HepG2 (cell line): ENCODE results near the gene SYVN1. TPM values are rescaled to one million over a fixed set of nuclear protein-coding genes. Genes with fewer than 3 reads are reported as not detected.

ENCODE experiments used
- BCL6 ChIP-seq: IDR thresholded peaks from 2 replicates; pipeline ENCODE4 v1.6.1; 2016; ENCODE audit warnings: missing genetic modification reagents, missing compliant biosample characterization
- FOSL1 ChIP-seq: sonication (generic); formaldehyde crosslinking; IDR thresholded peaks from 2 replicates; pipeline ENCODE4 v1.9.0; 2021; ENCODE audit warnings: missing genetic modification reagents, borderline replicate concordance
- IRF2 ChIP-seq: IDR thresholded peaks from 2 replicates; pipeline ENCODE4 v1.6.1; 2018; ENCODE audit warnings: missing genetic modification reagents, missing compliant biosample characterization
- PHF21A ChIP-seq: sonication (generic); formaldehyde crosslinking; IDR thresholded peaks from 2 replicates; pipeline ENCODE4 v1.5.0; 2020; ENCODE audit warnings: mild to moderate bottlenecking, missing genetic modification reagents
- POGZ ChIP-seq: sonication (generic); formaldehyde crosslinking; IDR thresholded peaks from 2 replicates; pipeline ENCODE4 v1.4.0; 2020; ENCODE audit warnings: mild to moderate bottlenecking, missing genetic modification reagents
- RFX5 ChIP-seq: IDR thresholded peaks from 2 replicates; pipeline ENCODE4 v1.6.1; 2011; ENCODE audit warnings: low read depth, low read length, improper control_type of control experiment
- SAP130 ChIP-seq: IDR thresholded peaks from 2 replicates; pipeline ENCODE4 v1.6.1; 2016; ENCODE audit warnings: low read depth
- SIN3A ChIP-seq: IDR thresholded peaks from 2 replicates; pipeline ENCODE4 v1.6.1; 2011; ENCODE audit warnings: low read depth, mild to moderate bottlenecking, control low read depth, low read length, borderline replicate concordance
- SOX6 ChIP-seq, 2 experiments: fragments of 450-650 bp in 1 of 2; sonication (generic) in 1 of 2; formaldehyde crosslinking in 1 of 2; IDR thresholded peaks; 2 replicates each; pipeline versions ENCODE4 v1.4.0 to v1.6.1; 2017 to 2020; ENCODE audit warnings: antibody characterized with exemption in 1 of 2, mild to moderate bottlenecking in 1 of 2, missing genetic modification reagents in 1 of 2
- TARDBP ChIP-seq: sonication (generic); formaldehyde crosslinking; IDR thresholded peaks from 2 replicates; pipeline ENCODE4 v1.8.0; 2022; ENCODE audit warnings: mild to moderate bottlenecking, missing genetic modification reagents
- YY1 ChIP-seq: IDR thresholded peaks from 2 replicates; pipeline ENCODE4 v1.6.1; 2011; ENCODE audit warnings: low read length, low read depth, moderate library complexity, mild to moderate bottlenecking; ENCODE audit not compliant: insufficient read depth, insufficient replicate concordance
- ZFP82 ChIP-seq: sonication (generic); formaldehyde crosslinking; IDR thresholded peaks from 2 replicates; pipeline ENCODE4 v1.5.1; 2020; ENCODE audit warnings: mild to moderate bottlenecking, missing genetic modification reagents, borderline replicate concordance
- ZFX ChIP-seq: sonication (generic); formaldehyde crosslinking; IDR thresholded peaks from 2 replicates; pipeline ENCODE4 v1.4.0; 2020; ENCODE audit warnings: mild to moderate bottlenecking, low read depth, missing genetic modification reagents, moderate library complexity
- ZNF121 ChIP-seq: sonication (generic); formaldehyde crosslinking; IDR thresholded peaks from 2 replicates; pipeline ENCODE4 v1.5.0; 2020; ENCODE audit warnings: mild to moderate bottlenecking, missing genetic modification reagents
- ZNF138 ChIP-seq: sonication (generic); formaldehyde crosslinking; IDR thresholded peaks from 2 replicates; pipeline ENCODE4 v1.5.0; 2020; ENCODE audit warnings: mild to moderate bottlenecking, low read depth, missing genetic modification reagents
- ZNF350 ChIP-seq: sonication (generic); formaldehyde crosslinking; IDR thresholded peaks from 2 replicates; pipeline ENCODE4 v1.4.0; 2020; ENCODE audit warnings: mild to moderate bottlenecking, low read depth, missing genetic modification reagents, borderline replicate concordance
- ZNF598 ChIP-seq: sonication (generic); formaldehyde crosslinking; IDR thresholded peaks from 2 replicates; pipeline ENCODE4 v1.5.1; 2020; ENCODE audit warnings: mild to moderate bottlenecking, missing genetic modification reagents, borderline replicate concordance
- ZNF709 ChIP-seq: sonication (generic); formaldehyde crosslinking; IDR thresholded peaks from 2 replicates; pipeline ENCODE4 v1.5.0; 2020; ENCODE audit warnings: mild to moderate bottlenecking, missing genetic modification reagents
- ZNF713 ChIP-seq: sonication (generic); formaldehyde crosslinking; IDR thresholded peaks from 2 replicates; pipeline ENCODE4 v1.4.0; 2020; ENCODE audit warnings: mild to moderate bottlenecking, missing genetic modification reagents
- polyA plus RNA-seq, 8 experiments: library from polyadenylated mRNA; depleted of rRNA in 3 of 8; stranded (reverse) in 7 of 8; unstranded in 1 of 8; fragments of >200 nt; fragmentation: Illumina TruSeq in 4 of 8; extraction: Trizol in 4 of 8; gene quantifications; 2 replicates each; pipeline versions ENCODE4 v1.2.1 to v1.2.3, GENCODE V29; 2011 to 2016; ENCODE audit warnings: low read depth in 4 of 8, missing spikeins in 1 of 8, mixed read lengths in 1 of 8; ENCODE audit not compliant: insufficient read depth in 1 of 8
- total RNA-seq, 5 experiments: library from RNA; depleted of rRNA; stranded (reverse); fragments of >200 nt; fragmentation: Illumina TruSeq; extraction: Trizol; gene quantifications; 2 replicates each; pipeline ENCODE4 v1.2.3, GENCODE V29; 2016; ENCODE audit warnings: low read depth in 1 of 5
- TF ChIP-seq, protein P1 (sequence below): sonication (generic); formaldehyde crosslinking; IDR thresholded peaks from 2 replicates; pipeline ENCODE4 v1.4.0; 2020; ENCODE audit warnings: missing genetic modification reagents
- TF ChIP-seq, protein P2 (sequence below): sonication (generic); formaldehyde crosslinking; IDR thresholded peaks from 2 replicates; pipeline ENCODE4 v1.8.0; 2022; ENCODE audit warnings: missing genetic modification reagents, low read depth, mild to moderate bottlenecking, borderline replicate concordance
- TF ChIP-seq, protein P3 (sequence below): sonication (generic); formaldehyde crosslinking; IDR thresholded peaks from 2 replicates; pipeline ENCODE4 v1.8.0; 2022; ENCODE audit warnings: missing genetic modification reagents, mild to moderate bottlenecking, inconsistent platforms, borderline replicate concordance
- TF ChIP-seq, protein P4 (sequence below): sonication (generic); formaldehyde crosslinking; IDR thresholded peaks from 2 replicates; pipeline ENCODE4 v1.8.0; 2022; ENCODE audit warnings: missing genetic modification reagents, mild to moderate bottlenecking, moderate library complexity, borderline replicate concordance

The SYVN1 gene
- total and polyA plus RNA-seq, 2 of the 13 experiments (the other 11 are each of a cell fraction or from before 2014, with no cell fraction given), result 10.3 to 22.5 TPM

DNA sequence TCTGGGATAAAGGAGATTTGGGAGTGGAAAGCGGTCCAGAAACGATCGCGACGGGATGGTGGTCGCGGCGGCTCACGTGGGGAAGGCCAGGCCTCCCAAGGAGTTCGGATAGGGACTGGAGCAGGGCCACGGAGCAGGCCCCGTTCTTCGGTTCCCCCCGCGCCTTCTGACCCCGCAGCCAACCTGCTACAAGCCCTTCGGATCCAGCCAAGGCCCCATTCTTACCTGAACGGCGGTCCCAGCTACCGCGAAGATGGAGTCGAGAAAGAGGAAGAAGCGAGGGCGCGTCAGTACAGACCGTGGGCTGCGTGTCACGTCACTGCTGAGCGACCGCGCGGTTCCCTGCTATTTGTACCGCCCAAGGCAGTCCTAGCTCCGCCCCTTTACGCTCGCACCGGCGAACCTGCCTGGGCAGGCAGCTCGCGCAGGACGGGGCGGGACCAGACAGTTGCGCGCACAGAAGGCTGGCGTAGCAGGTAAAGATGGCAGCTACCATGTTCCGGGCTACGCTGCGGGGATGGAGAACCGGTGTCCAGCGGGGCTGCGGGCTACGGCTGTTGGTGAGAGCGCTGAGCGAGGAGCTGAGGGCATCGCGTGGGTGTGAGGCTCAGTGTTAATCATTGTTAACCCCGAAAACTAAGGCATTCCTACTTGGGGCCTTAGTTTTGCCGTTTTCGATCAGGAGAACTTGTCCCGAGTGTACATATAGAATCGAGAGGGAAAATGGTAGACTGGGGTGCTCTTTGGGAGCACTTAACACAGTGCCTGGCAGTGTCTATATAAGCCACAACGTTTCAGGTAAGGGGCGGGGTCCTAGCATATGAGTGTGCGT is 12.2 kb downstream of the SYVN1 start, which contains the start of the genes FAU and MRPL49 (continued):
- no peak for TF ChIP-seq SOX6 (IDR thresholded peaks at IDR 0.05)
- peak; percentile 64 for TF ChIP-seq SOX6 (CRISPR knock-in tag; IDR thresholded peaks at IDR 0.05)
- peak; percentile 69; the same call in 1 of the 2 replicates for TF ChIP-seq SIN3A
- TF ChIP-seq ZNF598 (CRISPR knock-in tag), result peak; percentile 54; the same call in 1 of the 2 replicates
- TF ChIP-seq IRF2 (CRISPR knock-in tag), result peak; percentile 85
- peak; percentile 78 for TF ChIP-seq PHF21A (CRISPR knock-in tag)
- no peak for TF ChIP-seq FOSL1 (CRISPR knock-in tag)
- TF ChIP-seq ZFX (CRISPR knock-in tag), result peak; percentile 95
- TF ChIP-seq, protein P1, sequence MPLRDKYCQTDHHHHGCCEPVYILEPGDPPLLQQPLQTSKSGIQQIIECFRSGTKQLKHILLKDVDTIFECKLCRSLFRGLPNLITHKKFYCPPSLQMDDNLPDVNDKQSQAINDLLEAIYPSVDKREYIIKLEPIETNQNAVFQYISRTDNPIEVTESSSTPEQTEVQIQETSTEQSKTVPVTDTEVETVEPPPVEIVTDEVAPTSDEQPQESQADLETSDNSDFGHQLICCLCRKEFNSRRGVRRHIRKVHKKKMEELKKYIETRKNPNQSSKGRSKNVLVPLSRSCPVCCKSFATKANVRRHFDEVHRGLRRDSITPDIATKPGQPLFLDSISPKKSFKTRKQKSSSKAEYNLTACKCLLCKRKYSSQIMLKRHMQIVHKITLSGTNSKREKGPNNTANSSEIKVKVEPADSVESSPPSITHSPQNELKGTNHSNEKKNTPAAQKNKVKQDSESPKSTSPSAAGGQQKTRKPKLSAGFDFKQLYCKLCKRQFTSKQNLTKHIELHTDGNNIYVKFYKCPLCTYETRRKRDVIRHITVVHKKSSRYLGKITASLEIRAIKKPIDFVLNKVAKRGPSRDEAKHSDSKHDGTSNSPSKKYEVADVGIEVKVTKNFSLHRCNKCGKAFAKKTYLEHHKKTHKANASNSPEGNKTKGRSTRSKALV, result peak; percentile 38; the same call in 1 of the 2 replicates
- TF ChIP-seq TARDBP (CRISPR knock-in tag), result peak; percentile 85; the same call in 1 of the 2 replicates
- TF ChIP-seq ZFP82 (CRISPR knock-in tag), result no peak
- TF ChIP-seq, protein P2, sequence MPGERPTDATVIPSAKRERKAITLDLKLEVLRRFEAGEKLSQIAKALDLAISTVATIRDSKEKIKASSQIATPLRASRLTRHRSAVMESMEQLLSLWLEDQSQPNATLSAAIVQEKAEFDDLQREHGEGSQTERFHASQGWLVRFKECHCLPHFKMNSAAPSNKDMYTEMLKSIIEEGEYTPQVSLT (CRISPR knock-in tag), result no peak
- peak; percentile 95 for TF ChIP-seq YY1
- TF ChIP-seq BCL6 (CRISPR knock-in tag), result 0 out of 2 replicates have a peak, but pooled peaks have one; percentile 14
- TF ChIP-seq, protein P3, sequence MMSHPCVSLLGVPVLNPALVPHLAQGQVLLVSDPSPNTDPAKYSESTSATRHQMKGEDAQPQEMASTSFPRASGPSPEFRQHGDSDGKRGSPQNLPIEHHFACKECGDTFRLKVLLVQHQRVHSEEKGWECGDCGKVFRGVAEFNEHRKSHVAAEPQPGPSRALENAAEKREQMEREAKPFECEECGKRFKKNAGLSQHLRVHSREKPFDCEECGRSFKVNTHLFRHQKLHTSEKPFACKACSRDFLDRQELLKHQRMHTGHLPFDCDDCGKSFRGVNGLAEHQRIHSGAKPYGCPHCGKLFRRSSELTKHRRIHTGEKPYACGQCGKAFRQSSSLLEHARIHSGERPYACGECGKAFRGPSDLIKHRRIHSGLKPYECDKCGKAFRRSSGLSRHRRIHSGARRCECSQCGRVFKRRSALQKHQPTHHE (CRISPR knock-in tag), result 0 out of 2 replicates have a peak, but pooled peaks have one; percentile 19
- 0 out of 2 replicates have a peak, but pooled peaks have one; percentile 76 for TF ChIP-seq ZNF713 (CRISPR knock-in tag)
- TF ChIP-seq SAP130, result peak; percentile 98
- TF ChIP-seq ZNF121 (CRISPR knock-in tag), result peak; percentile 27; the same call in 1 of the 2 replicates
- TF ChIP-seq RFX5, result peak; percentile 57; the same call in 1 of the 2 replicates
- peak; percentile 66; the same call in 1 of the 2 replicates for TF ChIP-seq POGZ (CRISPR knock-in tag)
- peak; percentile 69 for TF ChIP-seq ZNF138 (CRISPR knock-in tag)
- peak; percentile 13; the same call in 1 of the 2 replicates for TF ChIP-seq ZNF709 (CRISPR knock-in tag)
- TF ChIP-seq, protein P4, sequence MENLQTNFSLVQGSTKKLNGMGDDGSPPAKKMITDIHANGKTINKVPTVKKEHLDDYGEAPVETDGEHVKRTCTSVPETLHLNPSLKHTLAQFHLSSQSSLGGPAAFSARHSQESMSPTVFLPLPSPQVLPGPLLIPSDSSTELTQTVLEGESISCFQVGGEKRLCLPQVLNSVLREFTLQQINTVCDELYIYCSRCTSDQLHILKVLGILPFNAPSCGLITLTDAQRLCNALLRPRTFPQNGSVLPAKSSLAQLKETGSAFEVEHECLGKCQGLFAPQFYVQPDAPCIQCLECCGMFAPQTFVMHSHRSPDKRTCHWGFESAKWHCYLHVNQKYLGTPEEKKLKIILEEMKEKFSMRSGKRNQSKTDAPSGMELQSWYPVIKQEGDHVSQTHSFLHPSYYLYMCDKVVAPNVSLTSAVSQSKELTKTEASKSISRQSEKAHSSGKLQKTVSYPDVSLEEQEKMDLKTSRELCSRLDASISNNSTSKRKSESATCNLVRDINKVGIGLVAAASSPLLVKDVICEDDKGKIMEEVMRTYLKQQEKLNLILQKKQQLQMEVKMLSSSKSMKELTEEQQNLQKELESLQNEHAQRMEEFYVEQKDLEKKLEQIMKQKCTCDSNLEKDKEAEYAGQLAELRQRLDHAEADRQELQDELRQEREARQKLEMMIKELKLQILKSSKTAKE (CRISPR knock-in tag), result peak; percentile 47; the same call in 1 of the 2 replicates
- TF ChIP-seq ZNF350 (CRISPR knock-in tag), result peak; percentile 90
